ENCODE results near the gene LTBR. TPM values are rescaled to one million over a fixed set of nuclear protein-coding genes. Genes with fewer than 3 reads are reported as not detected.

Gene LTBR
- total RNA-seq, 1 donor: 121 TPM

DNA sequence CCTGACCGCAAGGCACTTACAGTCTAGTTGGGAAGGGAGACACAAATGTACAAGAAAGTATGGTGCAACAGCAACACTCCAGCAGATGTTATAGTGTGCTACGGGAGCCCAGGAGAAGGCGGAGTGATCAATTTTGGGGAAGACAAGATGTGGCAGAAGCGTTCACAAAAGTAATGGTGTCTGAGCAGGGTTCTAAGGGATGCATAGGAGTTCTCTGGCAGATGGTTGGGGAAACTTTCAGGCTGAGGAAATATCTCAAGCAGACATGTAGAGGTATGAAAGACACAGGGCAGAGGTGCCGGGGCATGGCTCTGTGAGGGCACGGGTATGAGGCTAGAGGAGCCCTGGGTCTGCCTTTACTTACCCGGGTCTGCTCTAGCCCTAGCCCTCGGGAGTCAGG is 37.0 kb upstream of the LTBR start:
- Histone ChIP-seq H3K27me3 (ENCODE audit: insufficient read depth, low read length) (no peaks in the 10 kb centered on the region), H3K36me3 (ENCODE audit: insufficient read depth, low read length) (no peaks in the 10 kb centered on the region), H3K4me2 (ENCODE audit: insufficient read depth, low read length) (peak overlapping the region; percentile 64), H3K9me3 (ENCODE audit: low read depth, low read length) (no peaks in the 10 kb centered on the region), H3K4me1 (ENCODE audit: insufficient read depth, low read length) (peaks cover 38% of the 10 kb centered on the region), H3K4me3 (ENCODE audit: insufficient read depth, low read length) (no peak overlapping the region), H3K79me2 (ENCODE audit: insufficient read depth, low read length) (peaks cover 10% of the 10 kb centered on the region), H2AFZ (ENCODE audit: low read length) (no peak overlapping the region), H3K27ac (ENCODE audit: low read depth, low read length) (no peak overlapping the region), H4K20me1 (ENCODE audit: insufficient read depth, low read length) (no peaks in the 10 kb centered on the region)
- TF ChIP-seq, protein P1, sequence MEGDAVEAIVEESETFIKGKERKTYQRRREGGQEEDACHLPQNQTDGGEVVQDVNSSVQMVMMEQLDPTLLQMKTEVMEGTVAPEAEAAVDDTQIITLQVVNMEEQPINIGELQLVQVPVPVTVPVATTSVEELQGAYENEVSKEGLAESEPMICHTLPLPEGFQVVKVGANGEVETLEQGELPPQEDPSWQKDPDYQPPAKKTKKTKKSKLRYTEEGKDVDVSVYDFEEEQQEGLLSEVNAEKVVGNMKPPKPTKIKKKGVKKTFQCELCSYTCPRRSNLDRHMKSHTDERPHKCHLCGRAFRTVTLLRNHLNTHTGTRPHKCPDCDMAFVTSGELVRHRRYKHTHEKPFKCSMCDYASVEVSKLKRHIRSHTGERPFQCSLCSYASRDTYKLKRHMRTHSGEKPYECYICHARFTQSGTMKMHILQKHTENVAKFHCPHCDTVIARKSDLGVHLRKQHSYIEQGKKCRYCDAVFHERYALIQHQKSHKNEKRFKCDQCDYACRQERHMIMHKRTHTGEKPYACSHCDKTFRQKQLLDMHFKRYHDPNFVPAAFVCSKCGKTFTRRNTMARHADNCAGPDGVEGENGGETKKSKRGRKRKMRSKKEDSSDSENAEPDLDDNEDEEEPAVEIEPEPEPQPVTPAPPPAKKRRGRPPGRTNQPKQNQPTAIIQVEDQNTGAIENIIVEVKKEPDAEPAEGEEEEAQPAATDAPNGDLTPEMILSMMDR (IDR thresholded peaks at IDR 0.05; ENCODE audit: extremely low read depth, low read depth, low read length): no peak
- DNase-seq (ENCODE audit: insufficient read length, low spot score, missing footprints): no peak

DNA sequence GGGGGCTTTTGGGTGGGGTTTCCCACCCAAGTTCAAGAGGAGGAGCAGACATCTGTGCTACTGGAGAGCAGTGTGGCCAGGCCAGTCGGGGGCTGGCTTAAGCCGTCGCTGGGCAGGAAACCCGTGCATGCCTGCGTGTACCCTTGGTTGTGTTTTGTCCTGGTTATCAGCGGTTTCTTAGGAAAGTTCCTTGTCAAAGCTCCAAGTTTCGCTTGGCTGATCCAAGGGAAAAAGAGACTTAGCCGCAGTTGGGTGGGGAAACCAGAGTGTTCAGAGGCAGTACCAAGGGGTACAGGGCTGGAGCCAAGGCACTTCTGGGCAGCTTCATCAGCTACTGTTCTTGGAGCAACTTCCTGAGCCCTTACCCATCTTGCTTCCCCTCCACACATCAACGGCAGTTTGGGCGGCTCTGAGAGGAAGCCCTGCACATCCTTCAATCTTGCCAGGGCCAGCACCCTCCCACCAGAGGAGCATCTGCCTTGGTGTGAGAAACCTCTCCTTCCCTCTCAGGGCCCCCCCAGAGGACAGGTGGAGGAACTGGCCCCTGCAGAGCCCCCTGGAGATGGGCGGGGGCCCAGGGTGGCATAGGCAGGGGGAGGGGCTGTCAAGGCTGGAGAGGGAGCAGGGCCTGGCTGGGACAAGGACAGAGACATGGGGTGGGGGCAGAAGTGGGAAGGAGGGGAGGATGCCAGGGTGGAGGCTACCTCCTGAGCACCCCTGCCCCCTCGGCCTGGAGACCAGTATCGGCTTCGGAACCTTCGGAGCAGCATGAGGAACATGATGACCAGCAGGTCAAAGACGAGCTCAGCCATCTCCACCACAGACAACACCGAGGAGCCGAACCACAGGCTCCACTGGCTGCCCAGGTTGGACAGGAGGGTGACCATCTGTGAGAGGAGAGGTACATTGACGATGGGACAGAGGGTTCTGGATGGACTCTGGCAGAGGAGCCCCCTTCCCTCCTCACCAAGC is 36.3 kb upstream of the LTBR start:
- H3K4me2 ChIP-seq (ENCODE audit: insufficient read depth, low read length): peak overlapping the region; percentile 64
- DNase-seq (ENCODE audit: insufficient read length, low spot score, missing footprints): peak; percentile 93
- no peaks in the 10 kb centered on the region for H3K9me3 ChIP-seq (ENCODE audit: low read depth, low read length)
- peak overlapping the region; percentile 39 for H3K27ac ChIP-seq (ENCODE audit: low read depth, low read length)
- H3K4me3 ChIP-seq (ENCODE audit: insufficient read depth, low read length): no peak overlapping the region
- no peaks in the 10 kb centered on the region for H4K20me1 ChIP-seq (ENCODE audit: insufficient read depth, low read length)
- H3K36me3 ChIP-seq (ENCODE audit: insufficient read depth, low read length): no peaks in the 10 kb centered on the region
- peaks cover 4% of the 10 kb centered on the region for H3K79me2 ChIP-seq (ENCODE audit: insufficient read depth, low read length)
- H2AFZ ChIP-seq (ENCODE audit: low read length): peak overlapping the region; percentile 65
- H3K4me1 ChIP-seq (ENCODE audit: insufficient read depth, low read length): peaks cover 30% of the 10 kb centered on the region
- TF ChIP-seq, protein P1 (IDR thresholded peaks at IDR 0.05; ENCODE audit: extremely low read depth, low read depth, low read length): no peak
- H3K27me3 ChIP-seq (ENCODE audit: insufficient read depth, low read length): no peaks in the 10 kb centered on the region

DNA sequence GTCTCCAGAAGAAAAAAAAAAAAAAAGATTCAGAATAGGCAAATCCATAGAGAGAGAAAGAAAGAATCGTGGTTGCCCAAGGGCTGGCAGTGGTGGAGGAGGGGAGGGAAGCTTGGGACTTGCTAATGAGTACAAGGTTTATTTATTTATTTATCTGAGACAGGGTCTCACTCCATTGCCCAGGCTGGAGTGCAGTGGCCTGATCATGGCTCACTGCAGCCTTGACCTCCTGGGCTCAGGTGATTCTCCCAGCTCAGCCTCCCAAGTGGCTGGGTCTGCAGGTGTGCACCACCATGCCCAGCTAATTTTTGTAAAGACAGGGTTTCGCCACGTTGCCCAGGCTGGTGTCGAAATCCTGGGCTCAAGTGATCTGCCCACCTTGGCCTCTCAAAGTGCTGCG is 32.3 kb upstream of the LTBR start:
- no peak overlapping the region for H2AFZ ChIP-seq (ENCODE audit: low read length)
- TF ChIP-seq, protein P1 (IDR thresholded peaks at IDR 0.05; ENCODE audit: extremely low read depth, low read depth, low read length): no peak

More for the DNA sequence above, 32.3 kb upstream of the LTBR start:
- Histone ChIP-seq H3K9me3 (ENCODE audit: low read depth, low read length) (no peaks in the 10 kb centered on the region), H3K27ac (ENCODE audit: low read depth, low read length) (no peak overlapping the region), H3K36me3 (ENCODE audit: insufficient read depth, low read length) (no peaks in the 10 kb centered on the region), H3K4me3 (ENCODE audit: insufficient read depth, low read length) (no peak overlapping the region), H3K4me2 (ENCODE audit: insufficient read depth, low read length) (no peak overlapping the region), H3K27me3 (ENCODE audit: insufficient read depth, low read length) (peaks cover 2% of the 10 kb centered on the region), H3K4me1 (ENCODE audit: insufficient read depth, low read length) (peaks cover 4% of the 10 kb centered on the region), H3K79me2 (ENCODE audit: insufficient read depth, low read length) (no peaks in the 10 kb centered on the region), H4K20me1 (ENCODE audit: insufficient read depth, low read length) (no peaks in the 10 kb centered on the region)
- no peak for DNase-seq (ENCODE audit: insufficient read length, low spot score, missing footprints)
